ENCODE results near the gene ZBTB6.

The ZBTB6 gene

GRCh38 chr9:122912964-122913673 is at the start of gene ZBTB6:
Gene ZBTB6 (minus strand): TSS chr9:122913323. CDS start chr9:122912072, 1,251 bp downstream.
- DNase-seq (ENCODE audit: low read depth), result peak; percentile 60

- DNase-seq (ENCODE audit: low read depth), result no peak
Measured at GRCh38 chr9:122961139-122961538, 48.0 kb upstream of the ZBTB6 start.

- no peak for DNase-seq (ENCODE audit: low read depth)
Measured at GRCh38 chr9:122955961-122956360, 42.8 kb upstream of the ZBTB6 start.

- no peak for DNase-seq (ENCODE audit: low read depth)
Measured at GRCh38 chr9:122954253-122954691, 41.1 kb upstream of the ZBTB6 start.

GRCh38 chr9:122951056-122951455 is 37.9 kb upstream of the ZBTB6 start:
- no peak for DNase-seq (ENCODE audit: low read depth)

- no peak for DNase-seq (ENCODE audit: low read depth)
Measured at GRCh38 chr9:122950263-122950662, 37.1 kb upstream of the ZBTB6 start.

- no peak for DNase-seq (ENCODE audit: low read depth)
Measured at GRCh38 chr9:122949696-122950095, 36.6 kb upstream of the ZBTB6 start.

GRCh38 chr9:122948313-122948712 is 35.2 kb upstream of the ZBTB6 start:
- DNase-seq (ENCODE audit: low read depth), result no peak

GRCh38 chr9:122946461-122947005 is 33.4 kb upstream of the ZBTB6 start:
- DNase-seq (ENCODE audit: low read depth), result no peak

GRCh38 chr9:122944960-122945888 is 32.1 kb upstream of the ZBTB6 start:
- no peak for DNase-seq (ENCODE audit: low read depth)

- no peak for DNase-seq (ENCODE audit: low read depth)
Measured at GRCh38 chr9:122941582-122942234, 28.6 kb upstream of the ZBTB6 start.

- peak; percentile 98 for DNase-seq (ENCODE audit: low read depth)
Measured at GRCh38 chr9:122940749-122941581, 27.8 kb upstream of the ZBTB6 start, which contains the start of gene RABGAP1. Gene RABGAP1 (plus strand): TSS chr9:122941020. CDS start chr9:122957060, 16,040 bp downstream.

GRCh38 chr9:122940454-122940748 is 27.3 kb upstream of the ZBTB6 start:
- no peak for DNase-seq (ENCODE audit: low read depth)

- no peak for DNase-seq (ENCODE audit: low read depth)
Measured at GRCh38 chr9:122939601-122940000, 26.5 kb upstream of the ZBTB6 start.

- no peak for DNase-seq (ENCODE audit: low read depth)
Measured at GRCh38 chr9:122936883-122937282, 23.8 kb upstream of the ZBTB6 start.

- DNase-seq (ENCODE audit: low read depth), result no peak
Measured at GRCh38 chr9:122936464-122936863, 23.3 kb upstream of the ZBTB6 start.

GRCh38 chr9:122931226-122932121 is 18.4 kb upstream of the ZBTB6 start, which contains the start of gene ZBTB26:
Gene ZBTB26 (minus strand): TSS chr9:122931512. CDS start chr9:122919934, 11,578 bp downstream.
- peak; percentile 87 for DNase-seq (ENCODE audit: low read depth)

GRCh38 chr9:122930541-122931225 is 17.6 kb upstream of the ZBTB6 start:
- DNase-seq (ENCODE audit: low read depth), result no peak

- no peak for DNase-seq (ENCODE audit: low read depth)
Measured at GRCh38 chr9:122929796-122930354, 16.8 kb upstream of the ZBTB6 start.

Data from activated T-cell treated with anti-CD3 and anti-CD28 coated beads for 24 hours (primary cell).